ENCODE data around the gene SH3RF3. TPM values are rescaled to one million over a fixed set of nuclear protein-coding genes. Genes with fewer than 3 reads are reported as not detected.

The SH3RF3 gene
- total RNA-seq, 1 experiment from 2014 or later, result 0.34 TPM

GRCh38 chr2:109425411-109425810 is 296.4 kb downstream of the SH3RF3 start:
- Histone ChIP-seq H4K20me1 (ENCODE audit: insufficient read depth, low read depth, low read length) (no peaks in the 10 kb centered on the region), H3K9ac (ENCODE audit: low read length) (no peak overlapping the region), H3K9me2 (replicated peaks; ENCODE audit: insufficient read depth, low read length) (no peaks in the 10 kb centered on the region), H3K4me2 (ENCODE audit: low read depth, low read length, poor library complexity, severe bottlenecking) (no peak overlapping the region), H3K4me3 (ENCODE audit: low read length) (no peak overlapping the region), H3K27ac (ENCODE audit: low read length) (no peak overlapping the region), H2AFZ (ENCODE audit: low read length) (no peak overlapping the region), H3K9me3 (ENCODE audit: low read length) (no peaks in the 10 kb centered on the region), H3K79me2 (ENCODE audit: low read length) (no peaks in the 10 kb centered on the region), H3K27me3 (ENCODE audit: low read length) (no peaks in the 10 kb centered on the region), H3K36me3 (ENCODE audit: insufficient read depth, low read length) (no peaks in the 10 kb centered on the region), H3K4me1 (ENCODE audit: low read length) (no peaks in the 10 kb centered on the region)
- DNase-seq, result no peak

GRCh38 chr2:109427661-109428091 is 298.7 kb downstream of the SH3RF3 start:
- no peak for DNase-seq
- H3K36me3 ChIP-seq (ENCODE audit: insufficient read depth, low read length), result no peaks in the 10 kb centered on the region
- no peaks in the 10 kb centered on the region for H3K79me2 ChIP-seq (ENCODE audit: low read length)
- H4K20me1 ChIP-seq (ENCODE audit: insufficient read depth, low read depth, low read length), result no peaks in the 10 kb centered on the region
- no peak overlapping the region for H3K27ac ChIP-seq (ENCODE audit: low read length)
- H3K9me2 ChIP-seq (replicated peaks; ENCODE audit: insufficient read depth, low read length), result no peaks in the 10 kb centered on the region
- no peak overlapping the region for H2AFZ ChIP-seq (ENCODE audit: low read length)
- no peak overlapping the region for H3K9ac ChIP-seq (ENCODE audit: low read length)
- no peak overlapping the region for H3K4me3 ChIP-seq (ENCODE audit: low read length)
- no peaks in the 10 kb centered on the region for H3K27me3 ChIP-seq (ENCODE audit: low read length)
- no peak overlapping the region for H3K4me2 ChIP-seq (ENCODE audit: low read depth, low read length, poor library complexity, severe bottlenecking)
- no peaks in the 10 kb centered on the region for H3K9me3 ChIP-seq (ENCODE audit: low read length)
- H3K4me1 ChIP-seq (ENCODE audit: low read length), result no peaks in the 10 kb centered on the region

GRCh38 chr2:109428281-109428680 is 299.3 kb downstream of the SH3RF3 start:
- Histone ChIP-seq H4K20me1 (ENCODE audit: insufficient read depth, low read depth, low read length) (no peaks in the 10 kb centered on the region), H3K9ac (ENCODE audit: low read length) (no peak overlapping the region), H3K36me3 (ENCODE audit: insufficient read depth, low read length) (no peaks in the 10 kb centered on the region), H3K4me1 (ENCODE audit: low read length) (no peaks in the 10 kb centered on the region), H3K4me2 (ENCODE audit: low read depth, low read length, poor library complexity, severe bottlenecking) (no peak overlapping the region), H3K79me2 (ENCODE audit: low read length) (no peaks in the 10 kb centered on the region), H2AFZ (ENCODE audit: low read length) (no peak overlapping the region), H3K9me3 (ENCODE audit: low read length) (no peaks in the 10 kb centered on the region), H3K27me3 (ENCODE audit: low read length) (no peaks in the 10 kb centered on the region), H3K4me3 (ENCODE audit: low read length) (no peak overlapping the region), H3K27ac (ENCODE audit: low read length) (no peak overlapping the region), H3K9me2 (replicated peaks; ENCODE audit: insufficient read depth, low read length) (no peaks in the 10 kb centered on the region)
- DNase-seq, result no peak

GRCh38 chr2:109428841-109429566 is 300.0 kb downstream of the SH3RF3 start:
- Histone ChIP-seq H3K4me1 (ENCODE audit: low read length) (no peaks in the 10 kb centered on the region), H3K4me3 (ENCODE audit: low read length) (no peak overlapping the region), H3K36me3 (ENCODE audit: insufficient read depth, low read length) (no peaks in the 10 kb centered on the region), H3K9me3 (ENCODE audit: low read length) (no peaks in the 10 kb centered on the region), H3K9ac (ENCODE audit: low read length) (no peak overlapping the region), H3K79me2 (ENCODE audit: low read length) (no peaks in the 10 kb centered on the region), H3K9me2 (replicated peaks; ENCODE audit: insufficient read depth, low read length) (no peaks in the 10 kb centered on the region), H4K20me1 (ENCODE audit: insufficient read depth, low read depth, low read length) (no peaks in the 10 kb centered on the region), H3K4me2 (ENCODE audit: low read depth, low read length, poor library complexity, severe bottlenecking) (no peak overlapping the region), H3K27me3 (ENCODE audit: low read length) (no peaks in the 10 kb centered on the region), H2AFZ (ENCODE audit: low read length) (no peak overlapping the region), H3K27ac (ENCODE audit: low read length) (no peak overlapping the region)
- no peak for DNase-seq

- no peak for DNase-seq
- H2AFZ ChIP-seq (ENCODE audit: low read length), result no peak overlapping the region
- no peak overlapping the region for H3K4me2 ChIP-seq (ENCODE audit: low read depth, low read length, poor library complexity, severe bottlenecking)
Observed at GRCh38 chr2:109429567-109430328, 300.7 kb downstream of the SH3RF3 start.

GRCh38 chr2:109430329-109430636 is 301.3 kb downstream of the SH3RF3 start:
- Histone ChIP-seq H3K79me2 (ENCODE audit: low read length) (no peaks in the 10 kb centered on the region), H3K4me1 (ENCODE audit: low read length) (no peaks in the 10 kb centered on the region), H4K20me1 (ENCODE audit: insufficient read depth, low read depth, low read length) (no peaks in the 10 kb centered on the region), H3K27ac (ENCODE audit: low read length) (no peak overlapping the region), H2AFZ (ENCODE audit: low read length) (no peak overlapping the region), H3K4me2 (ENCODE audit: low read depth, low read length, poor library complexity, severe bottlenecking) (no peak overlapping the region), H3K9ac (ENCODE audit: low read length) (no peak overlapping the region), H3K27me3 (ENCODE audit: low read length) (no peaks in the 10 kb centered on the region), H3K9me3 (ENCODE audit: low read length) (no peaks in the 10 kb centered on the region), H3K4me3 (ENCODE audit: low read length) (no peak overlapping the region), H3K9me2 (replicated peaks; ENCODE audit: insufficient read depth, low read length) (no peaks in the 10 kb centered on the region), H3K36me3 (ENCODE audit: insufficient read depth, low read length) (no peaks in the 10 kb centered on the region)
- no peak for DNase-seq

More at GRCh38 chr2:109429567-109430328, 300.7 kb downstream of the SH3RF3 start:
- Histone ChIP-seq H3K4me1 (ENCODE audit: low read length) (no peaks in the 10 kb centered on the region), H3K27me3 (ENCODE audit: low read length) (no peaks in the 10 kb centered on the region), H3K9ac (ENCODE audit: low read length) (no peak overlapping the region), H3K36me3 (ENCODE audit: insufficient read depth, low read length) (no peaks in the 10 kb centered on the region), H3K27ac (ENCODE audit: low read length) (no peak overlapping the region), H3K9me3 (ENCODE audit: low read length) (no peaks in the 10 kb centered on the region), H3K9me2 (replicated peaks; ENCODE audit: insufficient read depth, low read length) (no peaks in the 10 kb centered on the region), H3K79me2 (ENCODE audit: low read length) (no peaks in the 10 kb centered on the region), H3K4me3 (ENCODE audit: low read length) (no peak overlapping the region), H4K20me1 (ENCODE audit: insufficient read depth, low read depth, low read length) (no peaks in the 10 kb centered on the region)

GRCh38 chr2:109432421-109432820 is 303.4 kb downstream of the SH3RF3 start:
- no peaks in the 10 kb centered on the region for H3K79me2 ChIP-seq (ENCODE audit: low read length)
- no peak overlapping the region for H3K27ac ChIP-seq (ENCODE audit: low read length)
- no peak overlapping the region for H3K4me3 ChIP-seq (ENCODE audit: low read length)
- no peak overlapping the region for H2AFZ ChIP-seq (ENCODE audit: low read length)
- H3K9me2 ChIP-seq (replicated peaks; ENCODE audit: insufficient read depth, low read length), result no peaks in the 10 kb centered on the region
- H3K9me3 ChIP-seq (ENCODE audit: low read length), result no peaks in the 10 kb centered on the region
- no peak for DNase-seq
- no peaks in the 10 kb centered on the region for H4K20me1 ChIP-seq (ENCODE audit: insufficient read depth, low read depth, low read length)
- H3K4me2 ChIP-seq (ENCODE audit: low read depth, low read length, poor library complexity, severe bottlenecking), result no peak overlapping the region
- no peaks in the 10 kb centered on the region for H3K36me3 ChIP-seq (ENCODE audit: insufficient read depth, low read length)
- H3K9ac ChIP-seq (ENCODE audit: low read length), result no peak overlapping the region
- no peaks in the 10 kb centered on the region for H3K27me3 ChIP-seq (ENCODE audit: low read length)
- H3K4me1 ChIP-seq (ENCODE audit: low read length), result no peaks in the 10 kb centered on the region

- Histone ChIP-seq H3K27me3 (ENCODE audit: low read length) (no peaks in the 10 kb centered on the region), H3K9me3 (ENCODE audit: low read length) (no peaks in the 10 kb centered on the region), H3K27ac (ENCODE audit: low read length) (no peak overlapping the region), H3K79me2 (ENCODE audit: low read length) (no peaks in the 10 kb centered on the region), H3K36me3 (ENCODE audit: insufficient read depth, low read length) (no peaks in the 10 kb centered on the region), H3K4me2 (ENCODE audit: low read depth, low read length, poor library complexity, severe bottlenecking) (no peak overlapping the region), H3K9ac (ENCODE audit: low read length) (no peak overlapping the region), H3K4me3 (ENCODE audit: low read length) (no peak overlapping the region), H3K4me1 (ENCODE audit: low read length) (no peaks in the 10 kb centered on the region), H3K9me2 (replicated peaks; ENCODE audit: insufficient read depth, low read length) (no peaks in the 10 kb centered on the region), H2AFZ (ENCODE audit: low read length) (no peak overlapping the region), H4K20me1 (ENCODE audit: insufficient read depth, low read depth, low read length) (no peaks in the 10 kb centered on the region)
- no peak for DNase-seq
Observed at GRCh38 chr2:109433486-109433885, 304.5 kb downstream of the SH3RF3 start.
